MG63 (cell line): ENCODE data around the gene GLG1. TPM values are rescaled to one million over a fixed set of nuclear protein-coding genes. Genes with fewer than 3 reads are reported as not detected.
"Not testable (repeated sequence)": the region's sequence is repeated elsewhere in the genome, so short reads cannot be mapped to it uniquely, and the experiment has no call there.

Source experiments
- DNase-seq: peaks from one replicate; pipeline ENCODE4 v3.0.0-alpha.2; 2020
- H3K27me3 ChIP-seq: fragments of 250-450 bp; sonication (Bioruptor Pico); 2 replicates; pipeline ENCODE4 v1.5.1; 2020; ENCODE audit warnings: mild to moderate bottlenecking, moderate library complexity
- H3K36me3 ChIP-seq: fragments of 250-450 bp; sonication (Bioruptor Pico); 2 replicates; pipeline ENCODE4 v1.5.1; 2020; ENCODE audit warnings: mild to moderate bottlenecking, moderate library complexity
- H3K4me3 ChIP-seq: fragments of 250-450 bp; sonication (Bioruptor Pico); 2 replicates; pipeline ENCODE4 v1.5.1; 2020; ENCODE audit warnings: mild to moderate bottlenecking, moderate library complexity
- H3K9me3 ChIP-seq: fragments of 250-450 bp; sonication (Bioruptor Pico); 2 replicates; pipeline ENCODE4 v1.5.1; 2020; ENCODE audit warnings: mild to moderate bottlenecking, moderate library complexity
- total RNA-seq: library from RNA; depleted of rRNA; stranded (reverse); fragments of >200 nt; shearing (Covaris generic); gene quantifications from 2 replicates; pipeline ENCODE4 v1.2.3, GENCODE V29; 2014; ENCODE audit warnings: low replicate concordance; rRNA removed

GLG1 gene
- total RNA-seq, 1 experiment from 2014 or later = 29.4 TPM

DNA sequence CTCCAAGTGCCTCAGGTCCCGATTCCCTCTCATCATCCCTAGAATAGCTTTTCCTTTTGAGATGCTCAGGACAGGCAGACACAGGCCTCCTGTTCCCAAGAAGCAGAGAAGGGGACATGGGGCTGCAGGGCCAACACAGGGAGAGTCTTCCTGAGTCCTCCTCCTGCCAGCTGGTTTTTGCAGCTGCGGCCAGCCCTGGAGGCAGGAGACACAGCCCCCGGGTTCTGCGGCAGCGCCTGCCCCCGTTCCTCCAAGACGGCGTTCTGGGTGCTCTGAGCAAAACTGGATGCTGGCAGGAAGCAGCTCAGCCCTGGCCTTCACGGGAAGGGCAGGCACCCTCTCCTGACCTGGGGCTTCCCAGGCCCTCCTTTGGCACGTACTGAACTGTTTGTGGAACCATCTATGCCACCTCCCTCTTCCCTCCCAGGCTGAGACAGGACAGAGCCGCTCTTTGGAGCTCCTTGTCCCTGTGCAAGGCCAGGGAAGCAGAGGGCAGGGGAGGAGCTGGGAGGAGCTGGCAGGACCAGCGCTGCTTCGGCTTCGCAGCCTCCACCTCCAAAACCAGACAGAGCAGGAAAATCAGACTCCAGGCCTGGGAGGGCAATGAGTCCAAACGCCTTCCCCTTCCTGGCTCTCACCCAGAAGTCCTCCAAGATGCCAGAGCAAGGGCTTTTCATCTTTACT, 208.6 kb downstream of the GLG1 start:
- DNase-seq, H3K4me3 ChIP-seq: not testable (repeated sequence)

More for the DNA sequence above, 208.6 kb downstream of the GLG1 start:
- H3K9me3 ChIP-seq, H3K27me3 ChIP-seq, H3K36me3 ChIP-seq: not testable (repeated sequence)

Other genes starting within 250 kb of the GLG1 start
- gene NPIPB15, start 230.8 kb downstream of the GLG1 start, total RNA-seq = 1.4 and 1.8 TPM in 2 replicates
- not detected in 2 replicates for gene CLEC18B, start 185.6 kb downstream of the GLG1 start, total RNA-seq
- 17.4 and 20.2 TPM in 2 replicates for gene RFWD3, start 59.8 kb upstream of the GLG1 start, total RNA-seq
- 2.8 and 8.3 TPM in 2 replicates for gene MLKL, start 93.7 kb upstream of the GLG1 start, total RNA-seq
- gene FA2H, start 167.7 kb upstream of the GLG1 start, total RNA-seq = not detected in 2 replicates